GM12892 (cell line): ENCODE data around the gene NADK2.
A peak's percentile ranks its signal among the peaks of the same experiment; 100 is the strongest.
"Not testable (repeated sequence)": the region's sequence is repeated elsewhere in the genome, so short reads cannot be mapped to it uniquely, and the experiment has no call there.

Experiments
- DNase-seq: peaks from one replicate; pipeline ENCODE4 v3.0.0; 2011; ENCODE audit not compliant: insufficient read length
- FAIRE-seq: peaks from 2 replicates; lab custom pipeline; 2011; peaks lifted over from hg19 to GRCh38; lab: Jason Lieb, UNC
- POLR2A ChIP-seq: IDR thresholded peaks from 2 replicates; pipeline ENCODE4 v1.6.1; 2011; ENCODE audit warnings: low read depth, low read length, control low read depth
- POLR2AphosphoS5 ChIP-seq: IDR thresholded peaks from 2 replicates; pipeline ENCODE4 v1.6.1; 2011; ENCODE audit warnings: low read depth, low read length, control low read depth
- TAF1 ChIP-seq: IDR thresholded peaks from 2 replicates; pipeline ENCODE4 v1.6.1; 2011; ENCODE audit warnings: low read depth, mild to moderate bottlenecking, control low read depth, low read length, borderline replicate concordance

The NADK2 gene

DNA sequence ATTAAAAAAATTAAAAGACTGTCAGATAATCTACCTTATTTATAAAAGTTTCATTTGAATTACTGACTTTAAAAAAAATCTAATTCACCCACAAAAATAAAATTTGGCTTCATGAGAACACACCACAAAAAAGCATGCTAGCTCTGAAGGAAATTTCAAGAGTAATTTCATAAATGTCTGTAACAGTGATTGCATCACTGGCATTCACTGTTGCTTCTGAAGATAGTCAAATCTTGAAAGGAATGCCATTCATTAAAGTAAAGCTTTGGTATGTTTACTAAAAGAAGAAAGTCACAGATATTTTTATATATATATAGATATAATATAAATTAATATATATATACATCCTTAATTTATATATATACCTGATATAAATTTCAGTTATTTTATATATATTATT, 43.4 kb downstream of the NADK2 start:
- no peak for FAIRE-seq
- no peak for TF ChIP-seq TAF1
- TF ChIP-seq POLR2A, result no peak
- TF ChIP-seq POLR2AphosphoS5, result no peak

GRCh38 chr5:36193746-36194145, 48.0 kb downstream of the NADK2 start:
- DNase-seq (no peak), FAIRE-seq (no peak)
- no peak for TF ChIP-seq POLR2AphosphoS5
- no peak for TF ChIP-seq POLR2A
- TF ChIP-seq TAF1, result no peak

More for the DNA sequence above, 43.4 kb downstream of the NADK2 start:
- no peak for DNase-seq

GRCh38 chr5:36184408-36184807, 57.3 kb downstream of the NADK2 start:
- DNase-seq, FAIRE-seq: not testable (repeated sequence)

DNA sequence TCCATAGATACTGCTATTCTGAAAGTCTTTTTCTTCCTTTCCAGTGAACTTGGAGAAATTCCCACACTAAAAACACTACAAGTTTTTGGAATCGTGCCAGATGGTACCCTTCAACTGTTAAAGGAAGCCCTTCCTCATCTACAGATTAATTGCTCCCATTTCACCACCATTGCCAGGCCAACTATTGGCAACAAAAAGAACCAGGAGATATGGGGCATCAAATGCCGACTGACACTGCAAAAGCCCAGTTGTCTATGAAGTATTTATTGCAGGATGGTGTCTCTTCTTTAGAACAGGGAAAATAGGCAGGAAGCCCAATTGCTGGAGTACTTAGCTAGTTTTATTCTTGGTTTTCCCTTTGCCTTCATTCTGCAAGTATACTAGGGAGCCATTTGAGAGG, 60.0 kb downstream of the NADK2 start:
- TF ChIP-seq POLR2AphosphoS5 (no peak), TAF1 (no peak), POLR2A (no peak)
- FAIRE-seq (no peak), DNase-seq (no peak)

DNA sequence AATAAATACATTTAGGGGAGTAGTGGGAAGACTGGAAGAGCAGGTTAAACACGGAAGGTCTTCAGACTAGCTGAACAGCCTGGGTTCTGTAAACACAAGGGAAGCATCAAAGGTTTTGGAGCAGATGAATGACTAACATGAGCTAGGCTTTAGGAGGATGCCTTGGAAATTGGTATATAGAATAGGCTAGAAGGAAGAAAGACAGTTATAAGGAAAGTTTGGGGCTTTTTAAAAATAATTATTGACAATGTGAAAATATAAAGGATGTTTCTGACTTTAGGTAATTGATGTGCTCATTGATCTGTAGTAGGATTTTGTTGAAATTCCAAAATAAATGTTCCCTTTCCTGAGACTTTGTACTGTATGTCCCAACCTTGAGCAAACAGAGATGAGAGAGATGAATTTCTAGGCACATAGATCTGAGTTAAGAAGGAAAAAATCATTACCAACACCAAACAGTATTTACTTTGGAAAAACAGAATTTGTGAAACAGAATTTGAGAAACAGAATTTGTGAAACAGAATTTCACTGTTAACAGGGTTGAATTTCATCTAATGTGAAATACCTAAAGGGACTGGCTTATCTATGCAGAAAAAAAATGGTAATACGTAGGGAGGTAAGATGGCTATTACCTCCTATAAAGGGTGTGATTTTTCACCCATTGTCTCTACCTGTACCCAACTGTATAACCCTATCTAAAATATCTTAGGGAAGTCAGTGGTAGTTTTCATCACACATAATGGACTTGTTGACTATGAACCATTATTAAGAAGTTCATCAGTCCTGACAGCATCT, 61.0 kb downstream of the NADK2 start:
- TF ChIP-seq POLR2AphosphoS5 (no peak), TAF1 (no peak), POLR2A (no peak)
- FAIRE-seq (no peak), DNase-seq (no peak)

DNA sequence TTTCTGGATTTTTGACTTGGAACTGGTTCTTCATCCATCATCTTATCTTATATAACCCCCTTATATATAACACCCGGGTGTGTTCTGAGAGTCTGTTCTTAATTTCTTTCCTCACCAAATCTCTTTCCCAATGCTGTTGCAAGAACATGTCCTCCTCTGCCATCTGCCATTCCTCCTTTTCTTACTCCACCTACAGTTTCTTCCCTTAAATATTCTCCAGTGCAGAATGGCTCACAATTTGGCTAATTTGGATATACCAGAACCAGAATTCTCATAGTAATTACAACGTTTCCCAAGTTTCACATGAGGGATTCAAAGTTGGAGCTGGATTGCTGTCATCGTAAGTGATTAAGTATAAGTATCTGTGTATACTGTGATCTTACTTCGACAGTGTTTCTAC, 61.8 kb downstream of the NADK2 start:
- no peak for FAIRE-seq
- no peak for TF ChIP-seq POLR2AphosphoS5

GRCh38 chr5:36178524-36178890, 63.2 kb downstream of the NADK2 start:
- FAIRE-seq (no peak), DNase-seq (no peak)
- TF ChIP-seq POLR2A (no peak), POLR2AphosphoS5 (no peak), TAF1 (no peak)

More for the DNA sequence above, 61.8 kb downstream of the NADK2 start:
- no peak for DNase-seq

DNA sequence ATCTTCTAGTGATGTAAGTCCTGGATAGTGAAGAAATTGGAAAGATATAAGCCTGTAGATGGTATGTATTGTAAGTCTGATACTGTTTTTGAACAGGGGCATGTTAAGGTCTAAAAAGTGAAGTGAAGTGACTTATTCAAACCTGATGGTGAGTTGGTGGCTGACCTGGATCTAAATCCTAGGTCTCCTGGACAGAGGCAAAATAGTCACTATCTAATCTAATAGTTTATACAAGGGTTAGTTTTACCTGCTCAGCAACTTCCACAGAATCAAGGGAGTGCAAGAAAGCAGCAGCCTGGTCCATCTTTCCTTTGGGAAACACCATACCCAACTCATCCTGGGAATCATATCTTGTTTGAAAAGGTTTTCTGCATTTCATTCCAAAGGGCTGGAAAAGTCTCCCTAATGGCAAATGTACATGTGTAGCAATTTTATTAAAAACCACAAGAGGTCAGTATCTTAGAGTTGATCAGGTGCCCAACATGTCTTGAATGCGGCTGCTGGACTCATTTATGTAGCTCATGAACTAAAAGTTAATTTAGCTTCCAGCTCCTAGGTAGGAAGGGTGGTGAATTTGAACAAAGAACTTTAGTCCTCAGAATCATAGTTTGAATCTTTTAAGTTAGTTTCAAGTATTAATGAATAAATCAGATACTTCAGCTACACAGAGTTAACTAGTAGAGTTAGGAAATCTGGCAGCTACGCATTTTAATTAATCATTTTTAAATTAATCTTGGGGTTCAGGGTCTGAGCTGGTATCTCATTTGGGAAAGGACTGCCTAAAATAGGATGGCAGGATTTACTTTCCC, 63.8 kb downstream of the NADK2 start:
- DNase-seq (no peak), FAIRE-seq (no peak)
- no peak for TF ChIP-seq POLR2A
- no peak for TF ChIP-seq POLR2AphosphoS5
- TF ChIP-seq TAF1, result no peak

DNA sequence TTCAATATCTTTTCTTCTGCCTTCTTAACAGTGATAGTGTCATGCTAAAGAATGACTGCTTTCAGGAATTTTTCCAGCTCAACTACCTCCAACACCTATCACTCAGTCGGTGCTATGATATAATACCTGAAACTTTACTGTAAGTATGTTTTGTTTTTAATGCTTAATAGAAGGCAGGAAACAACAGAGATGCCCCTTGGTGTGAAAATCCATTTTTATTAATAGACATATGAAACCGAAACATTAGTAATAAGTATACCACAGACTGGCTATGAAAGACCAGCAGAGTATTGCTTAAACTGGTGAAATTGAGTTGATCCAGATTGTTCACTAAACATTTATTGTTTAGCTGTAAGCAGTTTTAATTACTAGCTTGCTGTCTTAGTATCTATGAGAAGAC, 64.6 kb downstream of the NADK2 start:
- TF ChIP-seq POLR2A (no peak), POLR2AphosphoS5 (no peak), TAF1 (no peak)
- FAIRE-seq (peak; percentile 80), DNase-seq (no peak)

GRCh38 chr5:36175043-36175442, 66.7 kb downstream of the NADK2 start:
- DNase-seq (no peak), FAIRE-seq (no peak)
- TF ChIP-seq TAF1, result no peak
- no peak for TF ChIP-seq POLR2A
- TF ChIP-seq POLR2AphosphoS5, result no peak

DNA sequence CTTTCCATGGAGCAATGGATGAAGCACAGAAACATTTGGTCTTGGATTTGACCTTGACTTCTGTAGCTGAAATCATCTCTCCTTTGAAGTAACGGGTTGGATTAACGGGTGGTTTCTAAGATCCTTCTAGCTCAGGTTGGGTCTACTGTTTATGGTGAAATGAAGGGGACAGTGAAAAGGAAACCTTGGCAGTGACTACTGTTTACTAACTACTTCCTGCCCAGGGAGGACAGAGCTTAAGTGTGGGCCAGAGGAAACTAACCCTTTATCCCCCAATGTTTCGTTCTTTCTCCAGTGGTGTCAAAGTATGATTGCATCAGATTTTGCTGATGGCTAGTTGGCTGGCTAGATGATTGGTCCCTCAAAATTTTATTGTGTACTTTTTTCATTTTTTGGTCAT, 67.6 kb downstream of the NADK2 start:
- no peak for FAIRE-seq
- DNase-seq, result no peak
- TF ChIP-seq POLR2A (no peak), TAF1 (no peak), POLR2AphosphoS5 (no peak)

DNA sequence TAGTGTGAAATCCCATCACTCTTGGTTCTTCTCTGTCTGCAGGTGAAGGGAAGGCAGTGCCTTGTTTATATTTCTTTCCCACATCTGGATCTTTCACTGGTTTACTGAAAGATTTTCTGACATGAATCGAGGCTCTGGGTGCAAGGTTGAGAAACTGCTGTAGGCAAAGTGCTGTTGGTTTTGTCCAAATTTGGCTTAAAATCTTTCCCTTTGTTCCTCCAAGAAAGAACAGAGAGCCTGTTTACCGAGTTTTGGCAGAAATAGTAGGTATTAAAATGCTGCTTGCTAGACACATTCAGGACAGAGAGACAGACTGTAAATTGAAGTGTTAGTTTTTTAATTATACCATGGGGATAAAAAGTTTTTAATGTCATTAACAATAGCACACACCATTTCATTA, 68.3 kb downstream of the NADK2 start:
- DNase-seq (no peak), FAIRE-seq (no peak)
- TF ChIP-seq POLR2A (no peak), POLR2AphosphoS5 (no peak), TAF1 (no peak)
